Testis (tissue), 2 donors: ENCODE data around the gene HDAC9.

Experiments
- POLR2A ChIP-seq: fragments of 450-650 bp; IDR thresholded peaks from one replicate; pipeline ENCODE4 v1.6.1; 2017; ENCODE audit warnings: antibody characterized with exemption, mild to moderate bottlenecking, moderate library complexity
- TF ChIP-seq, protein P1 (sequence below), 3 experiments: fragments of 450-650 bp in 2 of 3; fragments of 200-600 bp in 1 of 3; sonication (generic) in 1 of 3; IDR thresholded peaks; one replicate each; pipeline ENCODE4 v1.5.1; 2016 to 2019; ENCODE audit warnings: antibody characterized with exemption in 3 of 3, mild to moderate bottlenecking in 2 of 3, moderate library complexity in 1 of 3

- TF ChIP-seq, protein P1, sequence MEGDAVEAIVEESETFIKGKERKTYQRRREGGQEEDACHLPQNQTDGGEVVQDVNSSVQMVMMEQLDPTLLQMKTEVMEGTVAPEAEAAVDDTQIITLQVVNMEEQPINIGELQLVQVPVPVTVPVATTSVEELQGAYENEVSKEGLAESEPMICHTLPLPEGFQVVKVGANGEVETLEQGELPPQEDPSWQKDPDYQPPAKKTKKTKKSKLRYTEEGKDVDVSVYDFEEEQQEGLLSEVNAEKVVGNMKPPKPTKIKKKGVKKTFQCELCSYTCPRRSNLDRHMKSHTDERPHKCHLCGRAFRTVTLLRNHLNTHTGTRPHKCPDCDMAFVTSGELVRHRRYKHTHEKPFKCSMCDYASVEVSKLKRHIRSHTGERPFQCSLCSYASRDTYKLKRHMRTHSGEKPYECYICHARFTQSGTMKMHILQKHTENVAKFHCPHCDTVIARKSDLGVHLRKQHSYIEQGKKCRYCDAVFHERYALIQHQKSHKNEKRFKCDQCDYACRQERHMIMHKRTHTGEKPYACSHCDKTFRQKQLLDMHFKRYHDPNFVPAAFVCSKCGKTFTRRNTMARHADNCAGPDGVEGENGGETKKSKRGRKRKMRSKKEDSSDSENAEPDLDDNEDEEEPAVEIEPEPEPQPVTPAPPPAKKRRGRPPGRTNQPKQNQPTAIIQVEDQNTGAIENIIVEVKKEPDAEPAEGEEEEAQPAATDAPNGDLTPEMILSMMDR (IDR thresholded peaks at IDR 0.05), result no peak
- no peak for TF ChIP-seq POLR2A
Measured at GRCh38 chr7:18995811-18996426, 500.4 kb downstream of the HDAC9 start.
